Panc1 (cell line): ENCODE measurements around the gene RNU11.

Experiments used
- SIN3A ChIP-seq: IDR thresholded peaks from 2 replicates; pipeline ENCODE4 v1.6.1; 2012; ENCODE audit warnings: low read depth, mild to moderate bottlenecking, low read length, moderate library complexity, borderline replicate concordance; ENCODE audit not compliant: insufficient read depth
- TF ChIP-seq, protein P1 (sequence below): fragments of 450-650 bp; IDR thresholded peaks from 2 replicates; pipeline ENCODE4 v1.5.1; 2017; ENCODE audit warnings: mild to moderate bottlenecking
- TF ChIP-seq, protein P2 (sequence below), 2 experiments: IDR thresholded peaks; 2 replicates each; pipeline ENCODE4 v1.6.1; 2011 to 2012; ENCODE audit warnings: low read depth in 2 of 2, control low read depth in 1 of 2, low read length in 1 of 2, mild to moderate bottlenecking in 1 of 2, moderate library complexity in 1 of 2; ENCODE audit not compliant: insufficient read depth in 1 of 2

DNA sequence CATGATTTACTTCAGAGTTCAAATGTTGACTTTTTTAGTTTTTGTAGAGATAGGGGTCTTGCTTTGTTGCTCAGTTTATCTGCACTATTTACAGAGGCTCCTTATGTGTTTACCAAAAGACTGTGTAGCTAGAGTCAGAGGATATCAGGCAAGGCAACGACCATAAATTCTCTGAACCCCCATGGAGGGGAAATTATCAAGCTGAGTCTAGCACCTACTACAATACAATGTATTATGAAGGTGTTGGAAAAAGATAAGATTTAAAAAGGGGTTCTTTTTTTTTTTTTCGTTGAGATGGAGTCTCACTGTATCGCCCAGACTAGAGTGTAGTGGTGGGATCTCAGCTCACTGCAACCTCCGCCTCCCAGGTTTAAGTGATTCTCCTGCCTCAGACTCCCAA lies 36.5 kb downstream of the RNU11 start:
- TF ChIP-seq SIN3A: no peak
- TF ChIP-seq, protein P1, sequence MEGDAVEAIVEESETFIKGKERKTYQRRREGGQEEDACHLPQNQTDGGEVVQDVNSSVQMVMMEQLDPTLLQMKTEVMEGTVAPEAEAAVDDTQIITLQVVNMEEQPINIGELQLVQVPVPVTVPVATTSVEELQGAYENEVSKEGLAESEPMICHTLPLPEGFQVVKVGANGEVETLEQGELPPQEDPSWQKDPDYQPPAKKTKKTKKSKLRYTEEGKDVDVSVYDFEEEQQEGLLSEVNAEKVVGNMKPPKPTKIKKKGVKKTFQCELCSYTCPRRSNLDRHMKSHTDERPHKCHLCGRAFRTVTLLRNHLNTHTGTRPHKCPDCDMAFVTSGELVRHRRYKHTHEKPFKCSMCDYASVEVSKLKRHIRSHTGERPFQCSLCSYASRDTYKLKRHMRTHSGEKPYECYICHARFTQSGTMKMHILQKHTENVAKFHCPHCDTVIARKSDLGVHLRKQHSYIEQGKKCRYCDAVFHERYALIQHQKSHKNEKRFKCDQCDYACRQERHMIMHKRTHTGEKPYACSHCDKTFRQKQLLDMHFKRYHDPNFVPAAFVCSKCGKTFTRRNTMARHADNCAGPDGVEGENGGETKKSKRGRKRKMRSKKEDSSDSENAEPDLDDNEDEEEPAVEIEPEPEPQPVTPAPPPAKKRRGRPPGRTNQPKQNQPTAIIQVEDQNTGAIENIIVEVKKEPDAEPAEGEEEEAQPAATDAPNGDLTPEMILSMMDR: no peak
- TF ChIP-seq, protein P2, sequence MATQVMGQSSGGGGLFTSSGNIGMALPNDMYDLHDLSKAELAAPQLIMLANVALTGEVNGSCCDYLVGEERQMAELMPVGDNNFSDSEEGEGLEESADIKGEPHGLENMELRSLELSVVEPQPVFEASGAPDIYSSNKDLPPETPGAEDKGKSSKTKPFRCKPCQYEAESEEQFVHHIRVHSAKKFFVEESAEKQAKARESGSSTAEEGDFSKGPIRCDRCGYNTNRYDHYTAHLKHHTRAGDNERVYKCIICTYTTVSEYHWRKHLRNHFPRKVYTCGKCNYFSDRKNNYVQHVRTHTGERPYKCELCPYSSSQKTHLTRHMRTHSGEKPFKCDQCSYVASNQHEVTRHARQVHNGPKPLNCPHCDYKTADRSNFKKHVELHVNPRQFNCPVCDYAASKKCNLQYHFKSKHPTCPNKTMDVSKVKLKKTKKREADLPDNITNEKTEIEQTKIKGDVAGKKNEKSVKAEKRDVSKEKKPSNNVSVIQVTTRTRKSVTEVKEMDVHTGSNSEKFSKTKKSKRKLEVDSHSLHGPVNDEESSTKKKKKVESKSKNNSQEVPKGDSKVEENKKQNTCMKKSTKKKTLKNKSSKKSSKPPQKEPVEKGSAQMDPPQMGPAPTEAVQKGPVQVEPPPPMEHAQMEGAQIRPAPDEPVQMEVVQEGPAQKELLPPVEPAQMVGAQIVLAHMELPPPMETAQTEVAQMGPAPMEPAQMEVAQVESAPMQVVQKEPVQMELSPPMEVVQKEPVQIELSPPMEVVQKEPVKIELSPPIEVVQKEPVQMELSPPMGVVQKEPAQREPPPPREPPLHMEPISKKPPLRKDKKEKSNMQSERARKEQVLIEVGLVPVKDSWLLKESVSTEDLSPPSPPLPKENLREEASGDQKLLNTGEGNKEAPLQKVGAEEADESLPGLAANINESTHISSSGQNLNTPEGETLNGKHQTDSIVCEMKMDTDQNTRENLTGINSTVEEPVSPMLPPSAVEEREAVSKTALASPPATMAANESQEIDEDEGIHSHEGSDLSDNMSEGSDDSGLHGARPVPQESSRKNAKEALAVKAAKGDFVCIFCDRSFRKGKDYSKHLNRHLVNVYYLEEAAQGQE (IDR thresholded peaks at IDR 0.05; ENCODE audit: insufficient read depth in 1 of 2, low read depth in 2 of 2, low read length in 1 of 2): no peak
